Measurements from ENCODE around the gene AEBP1. TPM values are rescaled to one million over a fixed set of nuclear protein-coding genes. Genes with fewer than 3 reads are reported as not detected.

The AEBP1 gene
- total RNA-seq, 2 experiments from 2014 or later = 29.1 to 30.4 TPM

DNA sequence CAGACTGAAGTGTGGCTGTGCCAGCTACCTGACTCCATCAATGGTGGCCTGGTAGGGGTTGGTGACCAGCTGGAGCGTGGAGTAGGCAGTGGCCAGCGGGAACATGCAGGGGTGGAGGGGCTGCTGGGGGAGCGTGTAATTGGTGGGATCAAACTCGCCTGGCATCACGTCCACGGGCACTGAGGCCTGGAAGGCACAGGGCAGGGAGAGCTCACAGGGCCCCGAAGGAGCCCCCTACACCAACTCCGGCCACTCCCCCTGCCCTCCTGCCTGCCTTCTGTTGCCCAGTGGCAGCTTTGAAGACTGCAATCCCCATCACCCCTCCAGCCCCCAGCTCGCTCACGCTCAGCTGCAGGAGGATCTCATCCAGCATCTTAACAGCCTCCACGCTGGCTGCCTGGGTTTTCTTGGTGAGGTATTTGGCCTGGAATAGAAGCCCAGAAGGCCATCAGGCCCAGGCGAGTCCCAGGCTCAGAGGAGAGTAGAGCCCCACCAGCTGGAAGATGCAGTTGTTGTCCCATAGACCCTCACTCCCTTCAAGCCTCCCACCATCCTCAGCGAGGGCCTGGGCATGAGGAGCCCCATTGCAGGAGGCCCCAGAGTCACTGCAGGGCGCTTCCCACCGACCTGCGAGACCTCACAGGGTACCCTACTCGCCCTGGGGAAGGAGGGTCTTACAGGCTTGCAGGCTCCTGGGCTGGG is 12.1 kb downstream of the AEBP1 start:
- TF ChIP-seq, protein P1, sequence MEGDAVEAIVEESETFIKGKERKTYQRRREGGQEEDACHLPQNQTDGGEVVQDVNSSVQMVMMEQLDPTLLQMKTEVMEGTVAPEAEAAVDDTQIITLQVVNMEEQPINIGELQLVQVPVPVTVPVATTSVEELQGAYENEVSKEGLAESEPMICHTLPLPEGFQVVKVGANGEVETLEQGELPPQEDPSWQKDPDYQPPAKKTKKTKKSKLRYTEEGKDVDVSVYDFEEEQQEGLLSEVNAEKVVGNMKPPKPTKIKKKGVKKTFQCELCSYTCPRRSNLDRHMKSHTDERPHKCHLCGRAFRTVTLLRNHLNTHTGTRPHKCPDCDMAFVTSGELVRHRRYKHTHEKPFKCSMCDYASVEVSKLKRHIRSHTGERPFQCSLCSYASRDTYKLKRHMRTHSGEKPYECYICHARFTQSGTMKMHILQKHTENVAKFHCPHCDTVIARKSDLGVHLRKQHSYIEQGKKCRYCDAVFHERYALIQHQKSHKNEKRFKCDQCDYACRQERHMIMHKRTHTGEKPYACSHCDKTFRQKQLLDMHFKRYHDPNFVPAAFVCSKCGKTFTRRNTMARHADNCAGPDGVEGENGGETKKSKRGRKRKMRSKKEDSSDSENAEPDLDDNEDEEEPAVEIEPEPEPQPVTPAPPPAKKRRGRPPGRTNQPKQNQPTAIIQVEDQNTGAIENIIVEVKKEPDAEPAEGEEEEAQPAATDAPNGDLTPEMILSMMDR (IDR thresholded peaks at IDR 0.05) = no peak
- H3K9me3 Mint-ChIP-seq = no peaks in the 10 kb centered on the region
- DNase-seq (no peak), ATAC-seq (no peak)
- H3K36me3 Mint-ChIP-seq (ENCODE audit: low read depth) = peaks cover 47% of the 10 kb centered on the region
- CTCF ChIA-PET = interaction anchor here (0.7 kb wide), 1 partner anchor 19 kb away, joined by 3 read pairs; no protein-coding TSS in a partner anchor
- no peak overlapping the region for H3K27ac Mint-ChIP-seq
- POLR2A ChIA-PET = interaction anchor here (1.1 to 2.5 kb wide), 5 partner anchors 10 to 71 kb away, joined by 3 to 11 read pairs (median 5); partner anchors contain the start of gene DBNL
- no peak overlapping the region for H3K4me3 Mint-ChIP-seq
- peaks cover 21% of the 10 kb centered on the region for H3K4me1 Mint-ChIP-seq (ENCODE audit: low read depth)
- intact Hi-C loops (cut with micrococcal nuclease) = no loop called here
- no peaks in the 10 kb centered on the region for H3K27me3 Mint-ChIP-seq

DNA sequence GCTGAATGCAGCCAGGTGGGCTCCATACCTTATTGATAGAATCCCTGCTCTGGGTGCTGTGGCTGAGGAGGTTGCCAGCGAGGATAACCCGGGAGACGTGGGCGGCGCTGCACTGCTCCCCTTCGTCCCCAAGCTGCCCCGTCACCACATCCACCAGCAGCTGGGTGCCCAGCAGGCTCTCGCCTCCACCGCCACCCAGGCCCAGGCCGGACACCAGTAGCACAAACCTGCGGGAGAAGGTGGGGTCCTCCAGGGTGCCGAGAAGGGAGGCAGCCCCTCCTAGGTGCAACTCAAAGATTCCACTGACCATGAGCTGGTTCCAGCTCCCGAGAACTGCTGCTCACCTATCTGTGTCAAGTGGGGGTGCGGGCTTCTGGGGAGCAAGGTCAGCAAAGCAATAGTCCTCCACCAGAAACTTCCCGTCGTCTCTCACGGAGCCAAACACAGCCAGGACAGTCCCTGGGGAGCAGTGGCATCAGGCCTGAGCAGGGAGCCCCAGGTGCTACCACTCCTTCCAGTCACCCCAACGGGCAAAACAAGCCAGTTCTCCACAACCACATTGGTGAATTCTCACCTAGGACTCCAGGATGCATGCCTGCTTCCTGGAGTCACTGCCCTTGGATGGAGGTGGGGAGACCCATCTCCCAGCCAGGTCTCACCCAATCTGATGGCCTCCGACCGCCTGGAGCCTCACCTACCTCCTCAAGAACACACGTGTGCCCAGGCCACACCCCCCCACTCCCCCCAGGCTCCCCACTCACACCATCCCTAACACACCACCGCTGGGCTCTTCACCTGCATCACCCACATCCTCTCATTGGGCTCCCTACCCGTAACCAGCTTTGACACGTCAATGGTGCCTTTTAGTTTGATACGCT is 12.9 kb downstream of the AEBP1 start:
- ATAC-seq (no peak), DNase-seq (no peak)
- ChIA-PET POLR2A (interaction anchor here (0.7 to 2.5 kb wide), 4 partner anchors 11 to 374 kb away, joined by 3 to 11 read pairs (median 4); no protein-coding TSS in a partner anchor), CTCF (no interaction called here)
- Mint-ChIP-seq H3K9me3 (no peaks in the 10 kb centered on the region), H3K36me3 (ENCODE audit: low read depth) (peaks cover 49% of the 10 kb centered on the region), H3K4me3 (no peak overlapping the region), H3K27me3 (no peaks in the 10 kb centered on the region), H3K27ac (no peak overlapping the region), H3K4me1 (ENCODE audit: low read depth) (peaks cover 28% of the 10 kb centered on the region)
- intact Hi-C loops (cut with micrococcal nuclease) = no loop called here
- TF ChIP-seq, protein P1 (IDR thresholded peaks at IDR 0.05) = no peak

DNA sequence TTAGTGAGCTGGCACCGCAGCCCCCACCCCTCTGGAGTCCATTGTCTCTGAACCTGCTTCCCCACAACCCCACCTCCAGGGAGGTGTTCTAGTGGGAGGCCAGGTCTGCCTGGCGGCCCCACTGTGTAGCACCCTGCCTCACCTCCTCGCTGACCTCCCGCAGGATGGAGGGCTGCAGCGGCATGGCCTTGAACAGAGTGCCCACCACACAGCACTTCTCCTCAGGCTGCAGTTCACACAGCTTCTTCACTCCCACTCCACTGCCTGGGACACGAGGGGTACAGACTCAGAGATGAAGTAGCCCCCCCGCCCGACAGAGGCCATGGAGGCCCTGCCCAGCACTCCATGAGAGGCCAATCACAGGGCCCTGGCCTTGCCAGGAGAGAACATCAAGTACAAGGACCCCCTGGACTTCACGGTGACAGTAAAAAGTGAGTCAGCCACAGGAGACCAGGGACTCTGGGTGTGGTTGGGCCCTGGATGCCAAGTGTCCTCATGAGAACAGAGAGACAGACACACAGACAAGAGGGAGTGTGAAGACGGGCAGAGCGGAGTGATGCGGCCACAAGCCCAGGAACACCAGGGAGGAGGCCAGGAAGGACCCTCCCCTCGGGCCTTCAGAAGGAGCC is 13.8 kb downstream of the AEBP1 start:
- DNase-seq (no peak), ATAC-seq (no peak)
- CTCF ChIA-PET = no interaction called here
- peaks cover 48% of the 10 kb centered on the region for H3K36me3 Mint-ChIP-seq (ENCODE audit: low read depth)
- TF ChIP-seq, protein P1 (IDR thresholded peaks at IDR 0.05) = no peak
- POLR2A ChIA-PET = interaction anchor here (0.7 kb wide), 1 partner anchor 373 kb away, joined by 3 read pairs; no protein-coding TSS in a partner anchor
- no peaks in the 10 kb centered on the region for H3K27me3 Mint-ChIP-seq
- no peaks in the 10 kb centered on the region for H3K9me3 Mint-ChIP-seq
- peaks cover 37% of the 10 kb centered on the region for H3K4me1 Mint-ChIP-seq (ENCODE audit: low read depth)
- H3K27ac Mint-ChIP-seq = no peak overlapping the region
- intact Hi-C loops (cut with micrococcal nuclease) = no loop called here
- no peak overlapping the region for H3K4me3 Mint-ChIP-seq

DNA sequence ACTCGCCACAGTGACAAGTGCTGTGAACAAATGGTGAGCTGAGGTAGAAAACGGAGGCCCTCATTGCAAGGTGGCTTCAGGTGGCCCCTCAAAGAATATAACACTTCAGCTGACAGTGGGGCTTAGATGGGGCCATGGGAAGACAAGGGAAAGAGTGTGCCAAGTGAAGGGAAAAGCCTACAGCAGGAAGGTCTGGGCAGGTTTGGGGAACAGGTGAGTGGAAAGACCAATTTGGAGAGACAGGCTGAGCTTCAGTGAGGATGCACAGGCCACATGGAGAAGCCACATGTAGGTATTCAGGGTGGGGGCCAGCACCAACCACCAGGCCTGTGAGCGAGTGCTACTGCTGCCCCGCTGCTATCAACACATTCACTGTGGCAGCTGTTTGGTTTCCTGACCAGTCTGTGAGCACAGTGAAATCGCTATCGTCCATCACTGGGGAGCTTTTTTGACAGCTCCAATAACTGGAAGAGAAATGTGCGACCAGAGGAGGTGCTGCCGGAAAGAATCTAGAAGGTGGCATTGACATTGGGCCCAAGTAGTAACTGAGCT is 15.8 kb downstream of the AEBP1 start:
- intact Hi-C loops (cut with micrococcal nuclease) = no loop called here
- TF ChIP-seq, protein P1 (IDR thresholded peaks at IDR 0.05) = no peak
- ATAC-seq (no peak), DNase-seq (no peak)
- POLR2A ChIA-PET = interaction anchor here (0.7 to 1.2 kb wide), 4 partner anchors 8 to 22 kb away, joined by 3 to 7 read pairs (median 4); no protein-coding TSS in a partner anchor
- Mint-ChIP-seq H3K4me1 (ENCODE audit: low read depth) (peaks cover 40% of the 10 kb centered on the region), H3K27ac (no peak overlapping the region), H3K36me3 (ENCODE audit: low read depth) (peaks cover 40% of the 10 kb centered on the region), H3K4me3 (no peak overlapping the region), H3K9me3 (no peaks in the 10 kb centered on the region), H3K27me3 (no peaks in the 10 kb centered on the region)
- CTCF ChIA-PET = interaction anchor here (1.1 to 1.4 kb wide), 2 partner anchors 10 to 12 kb away, joined by 4 read pairs; no protein-coding TSS in a partner anchor
